HG03060 (cell line): ENCODE results near the gene FLRT1.

ENCODE experiments used
- ATAC-seq: cut with Tn5 transposase; IDR thresholded peaks from one replicate; pipeline ENCODE4 v1.9.1; 2021; ENCODE audit warnings: low read depth, moderate number of reproducible peaks; ENCODE audit not compliant: unreplicated experiment

Gene FLRT1

DNA sequence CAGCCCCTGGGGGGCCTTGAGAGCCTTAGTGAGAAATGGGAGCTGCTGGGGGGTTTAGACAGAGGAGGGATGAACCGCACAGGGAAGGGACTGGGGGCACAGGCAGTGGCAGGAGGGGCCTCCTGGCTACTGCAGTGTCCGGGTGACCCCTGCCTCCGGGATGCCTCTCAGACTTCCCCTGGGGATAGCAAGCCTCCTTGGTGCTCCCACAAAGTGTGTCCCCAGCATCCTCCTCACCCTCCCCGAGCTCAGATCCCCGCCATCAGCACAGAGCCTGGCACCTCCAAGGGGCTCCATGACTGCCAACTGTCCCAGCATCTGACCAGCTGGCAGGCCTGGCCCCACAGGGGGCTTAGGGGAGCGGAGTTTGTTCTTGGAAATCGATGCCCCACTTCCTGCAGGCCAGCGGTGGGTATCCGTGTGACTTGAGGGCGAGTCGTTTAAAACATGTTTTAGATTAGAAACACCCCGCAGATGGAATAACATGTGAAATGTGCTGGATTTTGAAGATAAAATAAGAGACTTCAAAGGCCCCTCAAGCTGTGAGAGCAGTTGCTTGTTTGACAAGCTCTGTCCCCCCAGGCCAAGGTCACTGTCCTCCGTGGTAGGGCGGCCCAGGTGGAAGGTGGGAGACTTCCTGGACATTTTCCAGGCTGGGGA is 13.5 kb upstream of the FLRT1 start:
- ATAC-seq = no peak

DNA sequence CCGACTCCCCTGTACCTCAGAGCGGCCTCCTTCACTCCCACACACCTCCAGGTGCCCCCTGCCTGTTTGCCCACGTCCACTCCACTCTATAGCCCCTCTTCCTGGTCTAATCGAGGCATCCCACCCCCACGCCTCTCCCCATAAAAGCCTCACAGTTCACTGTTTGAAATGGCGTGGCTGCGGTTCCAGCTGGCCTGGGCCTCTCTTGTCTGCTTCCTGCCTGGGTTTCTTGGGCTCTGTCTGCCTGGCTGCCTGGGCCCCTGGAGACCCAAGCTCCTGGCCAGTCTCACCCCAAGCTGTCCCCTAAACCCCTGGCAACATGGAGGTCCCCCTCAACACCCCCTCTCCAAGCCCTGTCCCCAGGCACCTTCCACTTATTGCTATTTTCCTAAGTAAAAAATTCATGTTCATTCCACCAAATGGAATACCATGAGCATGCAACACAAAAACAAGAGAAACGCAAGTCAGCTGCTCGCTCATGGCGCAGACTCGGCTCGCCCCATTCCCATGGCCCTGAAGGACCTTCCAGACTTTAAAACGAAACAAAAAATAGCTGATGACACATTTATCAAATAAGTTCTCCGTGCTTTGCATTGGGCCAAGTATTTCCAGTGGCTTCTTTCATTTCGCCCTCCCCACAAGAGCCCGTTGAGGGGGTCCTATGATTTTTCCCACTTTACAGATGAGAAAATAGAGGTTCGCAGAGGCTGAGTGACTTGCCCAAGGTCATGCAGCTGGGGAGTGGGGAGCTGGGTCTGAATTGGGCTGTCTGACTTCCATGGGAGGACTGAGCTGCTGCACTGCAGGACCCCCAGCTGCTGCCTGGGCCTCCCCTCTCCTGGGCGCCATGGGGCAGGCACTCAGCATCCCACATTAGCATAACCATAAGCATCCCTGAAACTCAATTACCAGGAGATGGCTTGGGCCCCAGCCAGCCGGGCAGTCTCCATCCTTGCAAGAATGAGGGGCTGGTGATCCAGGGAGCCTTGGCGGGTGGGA is 11.7 kb upstream of the FLRT1 start:
- ATAC-seq = no peak

- ATAC-seq = no peak
Observed at GRCh38 chr11:64025205-64025604, 10.5 kb upstream of the FLRT1 start.

GRCh38 chr11:64026575-64027205 is 9.0 kb upstream of the FLRT1 start:
- no peak for ATAC-seq

- ATAC-seq = no peak
Observed at GRCh38 chr11:64027651-64028397, 7.9 kb upstream of the FLRT1 start.

DNA sequence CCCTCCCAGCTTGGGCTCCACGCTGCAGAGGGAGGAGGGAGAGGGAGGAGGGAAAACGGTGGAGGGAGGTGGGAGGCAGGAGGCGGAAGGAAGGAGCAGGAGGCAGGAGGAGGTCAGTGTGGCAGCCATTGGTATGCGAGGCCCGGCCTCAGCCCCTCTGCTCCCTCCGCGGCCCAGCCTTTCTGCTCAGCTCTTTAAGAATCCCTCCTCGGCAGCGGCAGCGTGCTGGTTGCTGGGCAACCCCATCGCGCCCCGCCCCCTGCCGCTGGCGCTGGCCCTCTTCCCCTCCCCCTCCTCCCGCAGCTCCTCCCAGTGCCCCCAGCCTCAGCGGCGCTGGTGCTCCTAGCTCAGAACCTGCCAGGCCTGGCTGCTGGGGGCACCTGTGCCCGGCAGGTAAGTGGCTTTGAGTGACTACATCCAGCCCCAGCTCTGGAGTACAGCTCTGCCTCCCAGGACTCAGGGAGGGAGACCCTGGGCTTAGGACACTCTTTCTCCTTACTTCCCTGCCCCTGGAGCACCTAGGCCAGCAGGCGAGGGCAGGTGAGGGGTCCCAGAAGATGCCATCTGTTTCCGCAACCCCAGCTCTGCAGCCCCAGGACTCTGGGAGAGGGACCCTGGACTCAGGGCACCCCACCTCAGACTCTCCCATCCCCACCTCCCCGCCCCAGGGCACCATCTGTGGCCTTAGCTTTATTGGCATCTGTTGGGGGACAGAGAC is 7.2 kb upstream of the FLRT1 start:
- ATAC-seq = no peak

DNA sequence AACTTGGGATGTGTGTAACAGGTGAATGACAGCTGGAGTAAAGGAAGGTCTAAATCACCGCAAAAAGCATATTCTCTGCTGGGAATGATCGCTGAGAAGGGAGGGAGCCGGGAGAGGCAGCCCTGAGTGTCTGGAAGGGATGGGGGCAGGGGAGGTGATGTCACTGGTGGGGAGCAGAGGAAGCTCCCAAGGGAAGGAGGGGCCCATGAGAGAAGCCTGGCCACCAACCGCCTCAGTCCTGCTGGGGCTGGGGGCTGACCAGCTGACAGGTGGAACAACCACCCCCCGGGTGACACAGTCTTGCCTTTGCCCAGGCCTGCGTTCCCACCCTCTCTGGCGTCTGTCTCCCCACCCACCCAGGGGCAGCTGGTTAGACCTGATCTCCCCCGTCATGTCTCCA is 6.0 kb upstream of the FLRT1 start:
- ATAC-seq = no peak

GRCh38 chr11:64031001-64031400 is 4.7 kb upstream of the FLRT1 start:
- ATAC-seq = no peak

DNA sequence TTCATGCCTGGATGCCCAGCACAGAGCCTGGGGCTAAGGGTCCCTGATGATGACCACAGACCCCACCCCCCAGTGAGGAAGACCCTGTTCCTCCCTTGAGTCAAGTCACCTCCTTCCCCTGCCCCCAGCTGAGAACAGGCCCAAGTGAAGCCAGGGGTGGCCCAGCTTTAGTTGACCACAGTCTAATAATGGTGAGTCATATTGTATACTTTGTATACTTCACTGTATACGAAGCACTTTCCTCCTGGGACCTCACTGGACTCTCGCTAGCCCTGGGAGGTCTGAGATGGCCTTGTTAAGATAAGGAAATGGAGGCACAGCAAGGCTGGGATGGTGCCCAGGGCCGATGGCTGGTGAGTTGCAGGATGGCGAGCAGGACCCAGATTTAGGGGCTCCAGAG is 3.7 kb upstream of the FLRT1 start:
- ATAC-seq = no peak

DNA sequence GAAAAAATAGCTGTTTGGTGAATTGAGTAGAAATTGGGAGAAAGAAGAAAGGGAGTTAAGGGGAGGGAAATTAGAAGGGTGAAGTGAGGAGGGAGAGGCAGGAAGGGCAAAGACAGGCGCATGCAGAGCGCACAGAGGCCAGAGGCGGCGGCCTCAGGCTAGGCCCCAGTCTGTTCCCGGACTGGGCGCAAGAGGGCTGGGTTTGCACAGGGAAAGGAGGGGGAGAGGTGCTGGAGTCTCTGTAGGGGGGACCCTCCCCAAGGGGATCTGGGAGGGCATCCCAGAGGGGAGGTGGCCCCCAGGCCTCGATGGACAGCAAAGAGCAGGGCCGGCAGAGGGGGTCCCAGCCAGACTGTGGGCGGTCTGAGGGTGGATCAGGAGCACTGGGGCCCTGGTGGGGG is 1.3 kb upstream of the FLRT1 start:
- ATAC-seq = no peak

GRCh38 chr11:64035081-64035524 is 628 bp upstream of the FLRT1 start:
- ATAC-seq = no peak

GRCh38 chr11:64036087-64037026 is 626 bp downstream of the FLRT1 start:
- no peak for ATAC-seq

DNA sequence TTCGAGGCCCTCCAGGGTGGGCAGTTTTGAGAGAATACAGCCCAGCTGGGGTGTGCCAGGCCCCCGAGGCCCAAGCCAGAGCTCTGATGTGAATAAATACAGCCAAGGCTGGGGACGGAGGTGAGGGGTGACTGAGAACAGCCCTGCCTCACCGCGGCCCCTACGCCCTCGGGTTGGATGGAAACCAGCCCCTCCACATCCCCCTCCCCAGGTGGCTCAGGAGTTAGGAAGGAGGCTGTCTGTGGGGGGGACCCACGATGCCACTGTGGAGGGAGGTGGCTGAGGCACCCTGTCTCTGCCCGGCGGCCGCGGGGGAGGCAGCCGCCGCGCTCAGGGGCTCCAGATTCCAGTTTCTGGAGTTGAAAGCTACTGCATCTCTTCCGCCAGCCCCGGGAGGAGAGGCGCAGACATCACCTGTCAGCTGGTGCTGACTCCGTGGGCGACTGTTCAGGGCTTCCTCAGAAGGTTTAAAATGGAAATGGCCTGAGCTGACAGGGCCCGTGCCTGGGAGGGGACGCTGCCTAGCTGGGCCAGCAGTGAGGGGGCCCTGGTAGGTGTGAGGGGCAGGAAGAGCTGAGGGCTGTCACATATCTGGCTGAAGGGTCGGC is 1.4 kb downstream of the FLRT1 start:
- no peak for ATAC-seq

DNA sequence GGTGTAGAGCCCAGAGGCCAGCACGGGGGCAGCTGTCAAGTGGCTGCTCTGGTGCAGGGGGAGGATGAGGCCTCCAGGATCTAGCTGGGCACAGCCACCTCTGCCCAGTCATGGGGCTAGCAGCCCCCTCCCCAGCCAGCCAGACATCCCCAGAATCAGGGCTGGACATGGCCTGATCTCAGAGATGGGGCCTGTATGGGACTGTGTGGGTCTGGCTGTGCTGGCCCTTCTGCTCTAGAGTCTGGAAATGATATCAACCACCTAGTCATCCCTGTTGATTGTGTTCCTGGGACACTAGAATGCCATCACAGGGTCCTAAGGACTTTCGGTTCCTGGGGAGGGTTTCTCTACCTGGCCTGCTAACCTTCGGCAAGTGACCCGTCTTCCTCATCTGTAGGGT is 2.8 kb downstream of the FLRT1 start:
- no peak for ATAC-seq

DNA sequence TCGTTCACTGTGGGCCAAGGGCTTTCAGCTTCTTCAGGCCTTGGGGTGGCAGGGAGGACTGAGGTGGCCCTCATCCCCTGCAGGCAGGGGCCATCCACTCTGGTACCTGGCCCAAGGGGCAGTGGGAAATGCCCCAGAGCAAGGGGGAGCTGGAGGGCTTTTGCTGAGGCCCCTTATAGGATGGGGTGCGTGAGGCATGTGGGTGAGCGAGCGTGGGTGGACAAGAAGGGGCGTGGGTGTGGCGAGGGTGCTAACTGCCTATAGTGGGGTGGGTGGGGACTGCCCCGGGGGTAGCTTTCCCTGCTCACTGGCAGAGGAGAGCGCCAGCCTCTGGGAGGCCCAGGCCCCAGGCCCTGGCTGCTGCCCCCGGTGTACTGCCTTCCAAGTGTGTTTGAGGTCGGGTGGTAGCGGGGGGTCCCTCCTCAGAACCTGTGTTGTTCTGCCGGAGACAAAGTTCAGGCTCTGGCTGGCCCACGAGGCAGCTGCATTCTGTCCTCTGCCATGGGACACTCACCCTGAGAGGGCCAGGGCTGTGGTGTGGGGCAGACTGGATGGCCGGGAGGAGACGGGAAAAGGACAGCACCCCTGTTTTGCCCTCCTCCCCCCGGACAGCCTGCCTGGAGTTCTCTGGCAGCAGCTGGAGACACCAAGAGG is 3.4 kb downstream of the FLRT1 start:
- ATAC-seq = no peak

DNA sequence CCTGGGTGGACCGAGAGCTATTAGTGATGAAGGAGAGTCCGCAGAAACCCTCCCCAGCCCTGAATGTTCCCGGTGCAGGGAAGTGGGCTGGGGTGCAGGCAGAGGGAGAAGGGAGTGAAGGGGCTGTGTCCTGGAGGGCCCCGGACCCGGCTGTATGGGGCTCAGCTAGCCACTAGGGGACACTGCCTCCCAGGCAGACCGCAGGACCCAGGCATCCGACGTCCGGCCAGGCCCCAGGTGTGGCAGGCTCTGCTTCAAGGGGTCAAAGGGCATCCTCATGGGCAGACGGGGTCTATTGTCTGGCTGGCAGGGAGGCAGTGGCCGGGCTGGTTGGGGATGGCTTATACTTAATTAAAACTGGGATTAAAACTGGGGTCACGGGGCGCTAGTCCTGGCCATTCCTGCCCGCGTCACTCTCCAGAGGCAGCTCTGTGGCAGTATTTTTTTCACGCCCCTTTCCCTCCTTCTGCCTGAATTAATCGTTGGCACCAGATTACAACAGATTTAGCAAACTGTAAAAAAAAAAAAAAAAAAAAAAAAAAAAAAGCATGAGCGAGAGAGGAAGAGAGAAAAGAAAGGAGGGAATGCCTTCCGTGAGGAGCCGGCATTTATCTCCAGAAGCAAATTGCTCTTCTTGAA is 5.1 kb downstream of the FLRT1 start:
- no peak for ATAC-seq

DNA sequence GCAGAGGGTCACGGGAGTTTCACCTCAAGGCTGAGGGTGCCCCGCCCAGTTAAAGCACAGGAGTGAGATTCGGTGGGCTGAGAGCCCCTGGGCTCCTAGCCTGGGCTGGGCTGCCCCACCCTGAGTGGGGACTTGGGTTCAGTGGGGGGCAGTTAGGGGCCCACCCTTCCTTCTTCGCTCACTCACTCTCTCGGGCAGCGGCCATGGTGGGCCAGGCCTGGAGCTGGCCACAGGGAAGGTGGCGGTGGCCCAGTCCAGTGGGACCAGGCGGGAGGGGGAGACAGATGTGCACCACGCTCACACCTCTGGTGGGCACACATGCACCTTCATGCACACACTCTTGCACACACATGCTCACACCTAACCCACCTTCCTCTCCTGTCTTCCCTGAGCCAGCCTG is 6.1 kb downstream of the FLRT1 start:
- ATAC-seq = no peak

DNA sequence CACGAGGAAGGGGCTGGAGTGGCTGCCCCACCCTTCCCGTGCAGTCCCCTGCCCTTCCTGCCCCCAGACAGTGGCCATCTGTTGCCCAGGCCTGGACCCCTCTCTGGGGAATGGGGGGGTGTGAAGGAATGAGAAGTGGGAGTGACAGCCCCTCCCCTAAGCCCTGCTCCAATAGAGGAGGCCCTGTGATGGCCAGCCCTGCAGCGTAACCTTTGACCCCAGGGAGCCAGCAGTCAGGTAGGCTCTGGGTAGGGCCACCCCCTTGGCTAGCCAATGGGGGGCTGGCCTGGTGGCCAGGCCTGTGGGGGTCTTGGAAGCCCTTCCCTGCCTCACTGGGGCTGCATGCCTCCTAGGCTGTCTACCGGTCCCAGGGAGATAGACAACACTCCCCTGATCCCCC is 6.6 kb downstream of the FLRT1 start:
- ATAC-seq = no peak
